ENCODE data around the gene LMTK2. TPM values are rescaled to one million over a fixed set of nuclear protein-coding genes. Genes with fewer than 3 reads are reported as not detected.

LMTK2 gene
- total and polyA plus RNA-seq, 10 donors = 1.3 to 22.8 (median 18.6) TPM

- Histone ChIP-seq H3K4me3 (no peak overlapping the region), H3K4me1 (peaks cover 25 to 64% (median 41%) of the 10 kb centered on the region in 6 donors), H3K36me3 (peaks cover 0 to 44% (median 10%) of the 10 kb centered on the region in 6 donors), H3K27me3 (replicated peaks in 1 of 7) (no peaks in the 10 kb centered on the region), H3K27ac (no peak overlapping the region), H3K9me3 (no peaks in the 10 kb centered on the region)
- no peak for DNase-seq
- TF ChIP-seq CTCF (IDR thresholded peaks at IDR 0.05 in 8 of 11, conservative IDR thresholded peaks at IDR 0.05 in 3 of 11) (no peak), POLR2A (IDR thresholded peaks at IDR 0.05) (no peak), POLR2AphosphoS5 (IDR thresholded peaks at IDR 0.05) (no peak)
- intact Hi-C loops (cut with DNase I; ENCODE audit: low total_unique reads) = loop anchor here (10.0 kb wide), 1 partner anchor 60 kb away; no protein-coding TSS in a partner anchor
- WGBS, 5 donors = 94 to 100% (median 97%) methylated on average over 4 of the region's 4 CpGs
Observed at GRCh38 chr7:98254516-98254915, 147.9 kb downstream of the LMTK2 start.

- TF ChIP-seq POLR2AphosphoS5 (IDR thresholded peaks at IDR 0.05) = no peak
- no peak for TF ChIP-seq CTCF (IDR thresholded peaks at IDR 0.05 in 8 of 11, conservative IDR thresholded peaks at IDR 0.05 in 3 of 11)
- TF ChIP-seq POLR2A (IDR thresholded peaks at IDR 0.05) = no peak
- Histone ChIP-seq H3K36me3 (peaks cover 0 to 48% (median 10%) of the 10 kb centered on the region in 6 donors), H3K4me3 (no peak overlapping the region), H3K27me3 (replicated peaks in 1 of 7) (no peaks in the 10 kb centered on the region), H3K27ac (no peak overlapping the region), H3K9me3 (no peaks in the 10 kb centered on the region), H3K4me1 (peaks cover 19 to 58% (median 36%) of the 10 kb centered on the region in 6 donors)
- intact Hi-C loops (cut with DNase I; ENCODE audit: low total_unique reads) = loop anchor here (10.0 kb wide), 1 partner anchor 60 kb away; no protein-coding TSS in a partner anchor
- 72 to 83% (median 79%) methylated on average over 11 of the region's 11 CpGs for WGBS, 5 donors
- DNase-seq = no peak
Observed at GRCh38 chr7:98254951-98255610, 148.4 kb downstream of the LMTK2 start.

GRCh38 chr7:98256431-98256830, 149.8 kb downstream of the LMTK2 start:
- WGBS, 5 donors = 95 to 98% (median 97%) methylated on average over 7 of the region's 7 CpGs

GRCh38 chr7:98257701-98258100, 151.0 kb downstream of the LMTK2 start:
- Histone ChIP-seq H3K27me3 (replicated peaks in 1 of 7) (no peaks in the 10 kb centered on the region), H3K9me3 (peaks cover 0 to 7% (median 0%) of the 10 kb centered on the region in 8 donors), H3K4me1 (peaks cover under 1 to 36% (median 16%) of the 10 kb centered on the region in 6 donors), H3K4me3 (no peak overlapping the region), H3K27ac (no peak overlapping the region), H3K36me3 (peaks cover 0 to 72% (median 25%) of the 10 kb centered on the region in 6 donors)
- 79 to 94% (median 84%) methylated on average over 6 of the region's 6 CpGs for WGBS, 5 donors
- no peak for TF ChIP-seq POLR2AphosphoS5 (IDR thresholded peaks at IDR 0.05)
- no peak for TF ChIP-seq CTCF (IDR thresholded peaks at IDR 0.05 in 8 of 11, conservative IDR thresholded peaks at IDR 0.05 in 3 of 11)
- TF ChIP-seq POLR2A (IDR thresholded peaks at IDR 0.05) = no peak
- DNase-seq = no peak
- intact Hi-C loops (cut with DNase I; ENCODE audit: low total_unique reads) = loop anchor here (10.0 kb wide), 1 partner anchor 63 kb away; no protein-coding TSS in a partner anchor

More at GRCh38 chr7:98256431-98256830, 149.8 kb downstream of the LMTK2 start:
- H3K27ac ChIP-seq = no peak overlapping the region
- peaks cover 0 to 61% (median 20%) of the 10 kb centered on the region in 6 donors for H3K36me3 ChIP-seq
- DNase-seq = no peak
- no peak overlapping the region for H3K4me3 ChIP-seq
- H3K9me3 ChIP-seq = peaks cover 0 to 5% (median 0%) of the 10 kb centered on the region in 8 donors
- peaks cover 6 to 45% (median 22%) of the 10 kb centered on the region in 6 donors for H3K4me1 ChIP-seq
- no peak for TF ChIP-seq POLR2AphosphoS5 (IDR thresholded peaks at IDR 0.05)
- intact Hi-C loops (cut with DNase I; ENCODE audit: low total_unique reads) = loop anchor here (10.0 kb wide), 1 partner anchor 62 kb away; no protein-coding TSS in a partner anchor
- H3K27me3 ChIP-seq (replicated peaks in 1 of 7) = no peaks in the 10 kb centered on the region

Other genes with a start within 250 kb of the LMTK2 start
- 10 to 100 TPM; 10.9 to 34.1 (median 19.5) TPM for gene ASNS, start 234.5 kb upstream of the LMTK2 start, total RNA-seq
- 10 to 100 TPM; 32.7 to 82.7 (median 38.8) TPM for gene ASNS, start 234.5 kb upstream of the LMTK2 start, polyA plus RNA-seq
- not detected for gene OCM2, start 116.7 kb upstream of the LMTK2 start, total RNA-seq
- gene OCM2, start 116.7 kb upstream of the LMTK2 start, polyA plus RNA-seq = not detected
- 10 to 100 TPM in 3 of 7 donors, 1 to 10 TPM in 4; 3.1 to 40.7 (median 9.3) TPM for gene BHLHA15, start 104.6 kb downstream of the LMTK2 start, total RNA-seq
- gene BHLHA15, start 104.6 kb downstream of the LMTK2 start, polyA plus RNA-seq = under 1 TPM in 2 of 3 donors, not detected in 1; 0.11 to 0.61 TPM
- 10 to 100 TPM; 19.0 to 86.4 (median 46.1) TPM for gene TECPR1, start 145.4 kb downstream of the LMTK2 start, total RNA-seq
- 10 to 100 TPM in 2 of 3 donors, 1 to 10 TPM in 1; 8.4 to 26.1 (median 14.3) TPM for gene TECPR1, start 145.4 kb downstream of the LMTK2 start, polyA plus RNA-seq
- gene BRI3, start 174.8 kb downstream of the LMTK2 start, total RNA-seq = 100 to 1,000 TPM in 4 of 7 donors, 10 to 100 TPM in 3; 59.3 to 264 (median 191) TPM
- gene BRI3, start 174.8 kb downstream of the LMTK2 start, polyA plus RNA-seq = 100 to 1,000 TPM in 2 of 3 donors, 10 to 100 TPM in 1; 100.0 to 229 (median 164) TPM